K562 (cell line): ENCODE data around the gene MAB21L3. TPM values are rescaled to one million over a fixed set of nuclear protein-coding genes. Genes with fewer than 3 reads are reported as not detected.

Source experiments
- ATAC-seq: fragments of 200-7000 bp; cut with Tn5 transposase; 3 replicates; pipeline ENCODE4 v1.9.1; 2020; ENCODE audit warnings: moderate library complexity
- BruUV-seq: library from RNA; stranded (reverse); fragments of 400-500 nt; replicated peaks from 2 replicates; lab custom pipeline; 2021; lab: Mats Ljungman, UMichigan
- CTCF ChIA-PET: fragments of 300-600 bp; formaldehyde crosslinking; extraction: SDS; loops from one replicate; lab custom pipeline; 2021; ENCODE audit warnings: low intra/inter-chr PET ratio; lab: Yijun Ruan, JAX
- POLR2A ChIA-PET: fragments of 300-600, 350-650 bp; sonication (Branson Sonifier 250); formaldehyde crosslinking; extraction: SDS; loops from one replicate; lab custom pipeline; 2021; ENCODE audit warnings: antibody characterized with exemption, inconsistent platforms; lab: Yijun Ruan, JAX
- DNase-seq, 4 experiments: peaks; one replicate each; pipeline versions ENCODE4 v3.0.0 to v3.0.0-alpha.2; 2011 to 2018; ENCODE audit warnings: low spot score in 3 of 4, mixed read lengths in 3 of 4; ENCODE audit errors: extremely low read depth in 1 of 4
- FAIRE-seq: peaks from 2 replicates; lab custom pipeline; 2011; peaks lifted over from hg19 to GRCh38; lab: Jason Lieb, UNC
- H2AFZ ChIP-seq: 2 replicates; pipeline ENCODE4 v1.6.0; 2011; ENCODE audit warnings: low read depth, low read length, control low read depth, inconsistent platforms
- H3K27ac ChIP-seq: fragments of 200-600 bp; 3 replicates; pipeline ENCODE4 v1.8.0; 2011; ENCODE audit warnings: low read depth, mild to moderate bottlenecking, control low read depth, inconsistent platforms, low read length, moderate library complexity, mixed read lengths; ENCODE audit errors: extremely low read depth
- H3K27me3 ChIP-seq, 2 experiments: fragments of 300-600 bp in 1 of 2; 2 replicates in 1 of 2; 3 replicates in 1 of 2; pipeline versions ENCODE4 v1.6.0 to v1.8.0; 2011; ENCODE audit warnings: inconsistent platforms in 2 of 2, low read length in 2 of 2, mild to moderate bottlenecking in 1 of 2, mixed read lengths in 1 of 2, moderate library complexity in 1 of 2; ENCODE audit not compliant: control insufficient read depth in 2 of 2, insufficient read depth in 2 of 2
- H3K36me3 ChIP-seq: fragments of 300-600 bp; 3 replicates; pipeline ENCODE4 v1.8.0; 2011; ENCODE audit warnings: mild to moderate bottlenecking, low read length, inconsistent platforms; ENCODE audit not compliant: control insufficient read depth, insufficient read depth
- H3K4me1 ChIP-seq, 2 experiments: fragments of 200-600 bp in 1 of 2; replicated peaks in 1 of 2; 2 replicates in 1 of 2; 3 replicates in 1 of 2; pipeline versions ENCODE4 v1.5.1 to v1.8.0; 2011; ENCODE audit warnings: inconsistent platforms in 2 of 2, low read length in 2 of 2, mild to moderate bottlenecking in 1 of 2, mixed read lengths in 1 of 2, moderate library complexity in 1 of 2; ENCODE audit not compliant: control insufficient read depth in 2 of 2, insufficient read depth in 2 of 2
- H3K4me2 ChIP-seq: 2 replicates; pipeline ENCODE4 v1.6.1; 2011; ENCODE audit warnings: low read length, control low read depth, inconsistent platforms, mixed read lengths; ENCODE audit not compliant: insufficient read depth
- H3K4me3 ChIP-seq: fragments of 200-600 bp; sonication (generic), shearing (Covaris generic); 2 replicates; pipeline ENCODE4 v1.5.1; 2016; ENCODE audit warnings: control low read depth, inconsistent platforms
- H3K79me2 ChIP-seq: fragments of 200-600 bp; 3 replicates; pipeline ENCODE4 v1.8.0; 2011; ENCODE audit warnings: low read length, inconsistent platforms; ENCODE audit not compliant: control insufficient read depth, insufficient read depth
- H3K9ac ChIP-seq, 2 experiments: 2 replicates each; pipeline versions ENCODE4 v1.6.0 to v1.6.1; 2011; ENCODE audit warnings: low read depth in 2 of 2, low read length in 2 of 2, control low read depth in 1 of 2, inconsistent platforms in 1 of 2, mild to moderate bottlenecking in 1 of 2, mixed read lengths in 1 of 2; ENCODE audit not compliant: insufficient read depth in 1 of 2
- H3K9me1 ChIP-seq: one replicate; pipeline ENCODE4 v1.6.0; 2011; ENCODE audit warnings: inconsistent platforms, mild to moderate bottlenecking, low read length, moderate library complexity; ENCODE audit not compliant: control insufficient read depth, insufficient read depth
- H3K9me3 ChIP-seq: replicated peaks from 2 replicates; pipeline ENCODE4 v1.5.1; 2011; ENCODE audit warnings: low read depth, low read length, inconsistent platforms; ENCODE audit not compliant: control insufficient read depth, insufficient read depth
- H4K20me1 ChIP-seq: replicated peaks from 2 replicates; pipeline ENCODE4 v1.6.1; 2011; ENCODE audit warnings: low read length, inconsistent platforms, mixed read lengths; ENCODE audit not compliant: control insufficient read depth, insufficient read depth
- CBX5 ChIP-seq: IDR thresholded peaks from 2 replicates; pipeline ENCODE4 v1.6.1; 2014; ENCODE audit warnings: low read depth, borderline replicate concordance
- SAFB2 ChIP-seq: fragments of 200-400 bp; formaldehyde crosslinking; IDR thresholded peaks from 2 replicates; pipeline ENCODE4 v1.6.1; 2018; ENCODE audit warnings: borderline replicate concordance, low read length, low read depth, moderate library complexity; ENCODE audit not compliant: severe bottlenecking
- ZNF77 ChIP-seq: fragments of 250-450 bp; sonication (Bioruptor Pico); IDR thresholded peaks from 2 replicates; pipeline ENCODE4 v1.5.0; 2020
- in situ Hi-C: fragments of 300-500 bp; cut with MboI; formaldehyde crosslinking; loops from 4 replicates; pipeline ENCODE4 v1.15.0; 2018; ENCODE audit warnings: inconsistent platforms, mixed read lengths
- intact Hi-C: fragments of 100-400 bp; cut with micrococcal nuclease; formaldehyde crosslinking; loops from 2 replicates; pipeline ENCODE4 v1.14.2; 2022
- polyA plus RNA-seq, 8 experiments: library from polyadenylated mRNA; depleted of rRNA in 4 of 8; stranded (reverse) in 5 of 8; unstranded in 3 of 8; fragments of >200 nt; fragmentation: Nextera tagmentation in 2 of 8; fragmentation: Illumina TruSeq in 1 of 8; extraction: Ambion mirVana in 2 of 8; extraction: Trizol in 1 of 8; gene quantifications; 2 replicates each; pipeline versions ENCODE4 v1.2.1 to v1.2.3, GENCODE V29; 2011 to 2014; ENCODE audit warnings: inconsistent platforms in 1 of 8, missing spikeins in 1 of 8
- total RNA-seq, 7 experiments: library from RNA; depleted of rRNA in 6 of 7; stranded (reverse); fragments of >200 nt in 6 of 7; fragmentation: Illumina TruSeq in 2 of 7; extraction: Trizol in 2 of 7; gene quantifications; 2 replicates each; pipeline versions ENCODE4 v1.2.1 to v1.2.3, GENCODE V29; 2011 to 2021; ENCODE audit warnings: low replicate concordance in 1 of 7
- TF ChIP-seq, protein P1 (sequence below): sonication (generic); IDR thresholded peaks from 2 replicates; pipeline ENCODE4 v1.6.1; 2016
- TF ChIP-seq, protein P2 (sequence below): fragments of 250-450 bp; sonication (Bioruptor Pico); IDR thresholded peaks from 2 replicates; pipeline ENCODE4 v1.4.0; 2020; ENCODE audit warnings: mild to moderate bottlenecking, moderate library complexity, borderline replicate concordance
- TF ChIP-seq, protein P3 (sequence below): sonication (generic); formaldehyde crosslinking; IDR thresholded peaks from 2 replicates; pipeline ENCODE4 v1.8.1; 2023; ENCODE audit warnings: mild to moderate bottlenecking, missing genetic modification reagents, moderate library complexity

The MAB21L3 gene
- total and polyA plus RNA-seq, 9 of the 15 experiments (the other 6 are each of a cell fraction or from before 2014, with no cell fraction given): not detected

DNA sequence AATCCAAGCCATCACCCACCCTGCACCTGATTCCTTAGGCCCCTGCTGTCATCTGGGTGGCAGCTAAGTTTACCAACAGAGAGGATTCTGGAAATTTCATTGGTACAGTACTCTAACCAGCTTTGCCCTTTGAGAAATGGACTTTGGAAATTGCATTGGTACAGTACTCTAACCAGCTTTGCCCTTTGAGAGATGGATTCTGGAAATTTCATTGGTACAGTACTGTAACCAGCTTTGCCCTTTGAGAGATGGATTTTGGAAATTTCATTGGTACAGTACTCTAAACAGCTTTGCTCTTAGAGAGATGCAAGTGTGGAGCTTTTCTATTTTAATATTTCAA is 42.5 kb downstream of the MAB21L3 start:
- no peak for FAIRE-seq
- ATAC-seq: no peak
- TF ChIP-seq, protein P1, sequence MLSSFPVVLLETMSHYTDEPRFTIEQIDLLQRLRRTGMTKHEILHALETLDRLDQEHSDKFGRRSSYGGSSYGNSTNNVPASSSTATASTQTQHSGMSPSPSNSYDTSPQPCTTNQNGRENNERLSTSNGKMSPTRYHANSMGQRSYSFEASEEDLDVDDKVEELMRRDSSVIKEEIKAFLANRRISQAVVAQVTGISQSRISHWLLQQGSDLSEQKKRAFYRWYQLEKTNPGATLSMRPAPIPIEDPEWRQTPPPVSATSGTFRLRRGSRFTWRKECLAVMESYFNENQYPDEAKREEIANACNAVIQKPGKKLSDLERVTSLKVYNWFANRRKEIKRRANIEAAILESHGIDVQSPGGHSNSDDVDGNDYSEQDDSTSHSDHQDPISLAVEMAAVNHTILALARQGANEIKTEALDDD: no peak
- TF ChIP-seq, protein P2, sequence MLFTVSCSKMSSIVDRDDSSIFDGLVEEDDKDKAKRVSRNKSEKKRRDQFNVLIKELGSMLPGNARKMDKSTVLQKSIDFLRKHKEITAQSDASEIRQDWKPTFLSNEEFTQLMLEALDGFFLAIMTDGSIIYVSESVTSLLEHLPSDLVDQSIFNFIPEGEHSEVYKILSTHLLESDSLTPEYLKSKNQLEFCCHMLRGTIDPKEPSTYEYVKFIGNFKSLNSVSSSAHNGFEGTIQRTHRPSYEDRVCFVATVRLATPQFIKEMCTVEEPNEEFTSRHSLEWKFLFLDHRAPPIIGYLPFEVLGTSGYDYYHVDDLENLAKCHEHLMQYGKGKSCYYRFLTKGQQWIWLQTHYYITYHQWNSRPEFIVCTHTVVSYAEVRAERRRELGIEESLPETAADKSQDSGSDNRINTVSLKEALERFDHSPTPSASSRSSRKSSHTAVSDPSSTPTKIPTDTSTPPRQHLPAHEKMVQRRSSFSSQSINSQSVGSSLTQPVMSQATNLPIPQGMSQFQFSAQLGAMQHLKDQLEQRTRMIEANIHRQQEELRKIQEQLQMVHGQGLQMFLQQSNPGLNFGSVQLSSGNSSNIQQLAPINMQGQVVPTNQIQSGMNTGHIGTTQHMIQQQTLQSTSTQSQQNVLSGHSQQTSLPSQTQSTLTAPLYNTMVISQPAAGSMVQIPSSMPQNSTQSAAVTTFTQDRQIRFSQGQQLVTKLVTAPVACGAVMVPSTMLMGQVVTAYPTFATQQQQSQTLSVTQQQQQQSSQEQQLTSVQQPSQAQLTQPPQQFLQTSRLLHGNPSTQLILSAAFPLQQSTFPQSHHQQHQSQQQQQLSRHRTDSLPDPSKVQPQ (CRISPR knock-in tag): no peak
- TF ChIP-seq ZNF77: no peak
- no peak for TF ChIP-seq CBX5
- TF ChIP-seq, protein P3, sequence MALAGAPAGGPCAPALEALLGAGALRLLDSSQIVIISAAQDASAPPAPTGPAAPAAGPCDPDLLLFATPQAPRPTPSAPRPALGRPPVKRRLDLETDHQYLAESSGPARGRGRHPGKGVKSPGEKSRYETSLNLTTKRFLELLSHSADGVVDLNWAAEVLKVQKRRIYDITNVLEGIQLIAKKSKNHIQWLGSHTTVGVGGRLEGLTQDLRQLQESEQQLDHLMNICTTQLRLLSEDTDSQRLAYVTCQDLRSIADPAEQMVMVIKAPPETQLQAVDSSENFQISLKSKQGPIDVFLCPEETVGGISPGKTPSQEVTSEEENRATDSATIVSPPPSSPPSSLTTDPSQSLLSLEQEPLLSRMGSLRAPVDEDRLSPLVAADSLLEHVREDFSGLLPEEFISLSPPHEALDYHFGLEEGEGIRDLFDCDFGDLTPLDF (CRISPR knock-in tag): no peak
- no peak for TF ChIP-seq SAFB2
- H3K9me3 ChIP-seq: no peaks in the 10 kb centered on the region
- H3K79me2 ChIP-seq: no peaks in the 10 kb centered on the region
- in situ Hi-C loops: no loop called here
- H4K20me1 ChIP-seq: no peaks in the 10 kb centered on the region
- H3K27ac ChIP-seq: no peak overlapping the region
- H3K9ac ChIP-seq: no peak overlapping the region
- H3K36me3 ChIP-seq: no peaks in the 10 kb centered on the region
- no peak overlapping the region for H3K4me3 ChIP-seq
- BruUV-seq: no TSS peak
- ChIA-PET CTCF (interaction anchor here (3.6 kb wide), 1 partner anchor 331 kb away, joined by 30 read pairs; no protein-coding TSS in a partner anchor), POLR2A (interaction anchor here (0.6 to 1.5 kb wide), 6 partner anchors 14 to 420 kb away, joined by 3 to 4 read pairs (median 4); no protein-coding TSS in a partner anchor)
- peaks cover 7% of the 10 kb centered on the region in 2 experiments for H3K4me1 ChIP-seq
- no peak overlapping the region for H2AFZ ChIP-seq
- intact Hi-C loops: loop anchor here (5.0 kb wide), 3 partner anchors 209 to 334 kb away; no protein-coding TSS in a partner anchor
- no peaks in the 10 kb centered on the region for H3K9me1 ChIP-seq
- no peak for DNase-seq
- no peak overlapping the region for H3K4me2 ChIP-seq
- peaks cover 7% of the 10 kb centered on the region in 2 experiments; a peak in 2 of 5 replicates for H3K27me3 ChIP-seq
